LNCaP clone FGC (cell line): Measurements from ENCODE around the gene PRKG1.
A peak's percentile ranks its signal among the peaks of the same experiment; 100 is the strongest.

ENCODE experiments used
- DNase-seq: peaks from one replicate; pipeline ENCODE4 v3.0.0-alpha.2; 2011; ENCODE audit warnings: low read depth
- H3K4me3 ChIP-seq: 2 replicates; pipeline ENCODE4 v1.5.1; 2011; ENCODE audit warnings: mild to moderate bottlenecking, low read depth, low read length, control low read depth
- TF ChIP-seq, protein P1 (sequence below): IDR thresholded peaks from 2 replicates; pipeline ENCODE4 v1.5.1; 2012; ENCODE audit warnings: mild to moderate bottlenecking; ENCODE audit not compliant: control insufficient read depth, insufficient read depth; ENCODE audit errors: extremely low read depth

PRKG1 gene

GRCh38 chr10:51074238-51075028, at the start of gene PRKG1:
Gene PRKG1, plus strand, starts transcription at chr10:51074487.
- H3K4me3 ChIP-seq: peak within 1 kb of the TSS; percentile 47
- TF ChIP-seq, protein P1, sequence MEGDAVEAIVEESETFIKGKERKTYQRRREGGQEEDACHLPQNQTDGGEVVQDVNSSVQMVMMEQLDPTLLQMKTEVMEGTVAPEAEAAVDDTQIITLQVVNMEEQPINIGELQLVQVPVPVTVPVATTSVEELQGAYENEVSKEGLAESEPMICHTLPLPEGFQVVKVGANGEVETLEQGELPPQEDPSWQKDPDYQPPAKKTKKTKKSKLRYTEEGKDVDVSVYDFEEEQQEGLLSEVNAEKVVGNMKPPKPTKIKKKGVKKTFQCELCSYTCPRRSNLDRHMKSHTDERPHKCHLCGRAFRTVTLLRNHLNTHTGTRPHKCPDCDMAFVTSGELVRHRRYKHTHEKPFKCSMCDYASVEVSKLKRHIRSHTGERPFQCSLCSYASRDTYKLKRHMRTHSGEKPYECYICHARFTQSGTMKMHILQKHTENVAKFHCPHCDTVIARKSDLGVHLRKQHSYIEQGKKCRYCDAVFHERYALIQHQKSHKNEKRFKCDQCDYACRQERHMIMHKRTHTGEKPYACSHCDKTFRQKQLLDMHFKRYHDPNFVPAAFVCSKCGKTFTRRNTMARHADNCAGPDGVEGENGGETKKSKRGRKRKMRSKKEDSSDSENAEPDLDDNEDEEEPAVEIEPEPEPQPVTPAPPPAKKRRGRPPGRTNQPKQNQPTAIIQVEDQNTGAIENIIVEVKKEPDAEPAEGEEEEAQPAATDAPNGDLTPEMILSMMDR: no peak
- peak; percentile 69 for DNase-seq

DNA sequence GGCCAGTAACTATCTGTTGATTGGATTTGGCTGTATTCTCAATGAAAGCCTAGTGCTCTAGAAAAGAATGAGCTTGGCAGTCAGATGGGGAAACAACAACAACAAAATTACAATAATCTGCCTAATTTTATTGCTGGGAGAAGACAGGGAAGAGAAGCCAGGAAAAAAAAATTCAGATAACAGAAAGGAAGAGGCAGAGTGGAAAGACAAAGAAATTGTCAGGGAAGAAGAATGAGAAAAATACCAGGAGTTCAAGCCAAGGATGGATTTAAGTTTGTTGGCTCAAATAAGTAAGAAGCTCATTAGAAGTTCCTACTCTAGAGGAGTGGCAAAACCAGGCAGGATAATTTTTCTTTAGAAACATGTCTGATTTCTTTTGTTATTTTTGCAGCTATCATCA, 45.9 kb upstream of the PRKG1 start:
- TF ChIP-seq, protein P1: no peak
- no peak overlapping the region for H3K4me3 ChIP-seq
- DNase-seq: no peak

GRCh38 chr10:51029172-51029641, 45.1 kb upstream of the PRKG1 start:
- H3K4me3 ChIP-seq: no peak overlapping the region
- TF ChIP-seq, protein P1: no peak
- no peak for DNase-seq

GRCh38 chr10:51030480-51030879, 43.8 kb upstream of the PRKG1 start:
- DNase-seq: no peak
- TF ChIP-seq, protein P1: no peak

DNA sequence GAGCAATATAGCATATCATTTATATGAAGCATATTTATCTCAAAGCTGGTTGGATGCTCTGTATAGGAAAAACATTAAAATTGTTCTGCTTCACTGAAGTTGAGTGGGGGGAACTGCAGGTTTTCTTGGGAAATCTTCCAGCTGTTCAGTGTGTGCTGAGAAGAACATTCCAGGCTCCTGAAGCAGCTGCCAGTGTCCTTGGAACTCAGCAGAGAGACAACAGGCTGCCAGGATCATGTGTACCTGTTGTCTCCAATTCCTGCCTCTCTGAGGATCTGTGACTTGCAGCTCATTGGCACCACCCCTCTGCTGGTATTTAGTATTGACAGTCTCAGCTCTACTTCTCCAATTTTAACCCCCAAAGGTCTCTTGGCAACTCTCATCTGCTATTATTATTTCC, 42.3 kb upstream of the PRKG1 start:
- H3K4me3 ChIP-seq: no peak overlapping the region
- DNase-seq: no peak
- TF ChIP-seq, protein P1: 0 out of 2 replicates have a peak, but pooled peaks have one; percentile 0

More at GRCh38 chr10:51030480-51030879, 43.8 kb upstream of the PRKG1 start:
- H3K4me3 ChIP-seq: no peak overlapping the region

GRCh38 chr10:51034769-51035168, 39.5 kb upstream of the PRKG1 start:
- TF ChIP-seq, protein P1: no peak
- DNase-seq: no peak
- no peak overlapping the region for H3K4me3 ChIP-seq

DNA sequence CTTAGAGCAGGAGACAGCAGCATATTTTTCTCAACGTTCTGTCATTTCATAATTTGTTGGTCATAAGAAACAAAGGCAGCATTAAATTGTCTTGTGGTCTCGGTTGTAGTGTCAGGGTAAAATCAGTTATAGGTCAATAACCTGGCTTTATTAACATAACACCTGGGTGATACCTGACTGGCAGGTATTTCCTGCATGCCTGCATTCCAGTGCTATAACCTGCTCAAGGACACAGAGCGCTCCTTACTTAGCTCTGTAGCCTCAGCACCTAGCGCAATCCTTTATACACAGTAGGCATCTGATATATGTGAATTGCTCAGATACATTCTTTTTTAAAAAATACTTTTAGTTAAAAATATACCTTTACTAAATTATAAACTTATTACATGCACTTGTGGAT, 38.9 kb upstream of the PRKG1 start:
- TF ChIP-seq, protein P1: no peak
- no peak overlapping the region for H3K4me3 ChIP-seq
- no peak for DNase-seq
